Activated gamma-delta T cell (primary cell): ENCODE results near the gene TP53INP2.
"Not testable (repeated sequence)": the region's sequence is repeated elsewhere in the genome, so short reads cannot be mapped to it uniquely, and the experiment has no call there.

Source experiments
- DNase-seq: peaks from one replicate; lab custom pipeline; 2025; lab: John Stamatoyannopoulos, UW

Gene TP53INP2

DNA sequence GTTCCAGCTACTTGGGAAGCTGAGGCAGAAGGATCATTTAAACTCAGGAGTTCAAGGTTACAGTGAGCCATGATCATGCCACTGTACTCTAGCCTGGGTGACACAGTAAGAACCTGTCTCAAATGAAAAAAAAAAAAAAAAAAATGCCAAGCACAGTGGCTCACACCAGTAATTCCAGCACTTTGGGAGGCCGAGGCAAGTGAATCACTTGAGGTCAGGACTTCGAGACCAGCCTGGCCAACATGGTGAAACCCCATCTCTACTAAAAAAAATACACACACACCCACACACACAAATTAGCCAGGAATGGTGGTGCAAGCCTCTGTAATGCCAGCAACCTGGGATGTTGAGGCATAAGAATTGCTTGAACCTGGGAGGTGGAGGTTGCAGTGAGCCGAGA lies 18.4 kb downstream of the TP53INP2 start:
- not testable (repeated sequence) for DNase-seq

DNA sequence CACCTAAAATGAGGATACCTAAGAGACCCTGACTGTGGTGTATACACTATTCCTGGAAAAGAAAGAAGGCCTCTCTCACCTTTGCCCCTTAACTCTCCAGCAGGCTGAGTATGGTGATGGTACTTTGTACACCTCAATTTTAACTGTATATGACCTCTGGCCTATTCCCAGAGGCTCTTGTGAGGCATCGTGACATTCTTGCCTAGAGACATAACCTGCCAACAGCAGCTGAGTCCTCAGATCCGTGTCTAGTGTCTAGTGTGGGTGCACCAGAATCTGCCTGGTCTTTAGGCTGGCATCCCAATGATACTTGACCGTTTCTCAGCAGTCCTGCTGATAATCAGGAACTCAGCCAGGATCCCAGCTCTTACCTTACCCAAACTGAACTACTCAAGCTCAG lies 20.0 kb downstream of the TP53INP2 start:
- DNase-seq, result no peak

DNA sequence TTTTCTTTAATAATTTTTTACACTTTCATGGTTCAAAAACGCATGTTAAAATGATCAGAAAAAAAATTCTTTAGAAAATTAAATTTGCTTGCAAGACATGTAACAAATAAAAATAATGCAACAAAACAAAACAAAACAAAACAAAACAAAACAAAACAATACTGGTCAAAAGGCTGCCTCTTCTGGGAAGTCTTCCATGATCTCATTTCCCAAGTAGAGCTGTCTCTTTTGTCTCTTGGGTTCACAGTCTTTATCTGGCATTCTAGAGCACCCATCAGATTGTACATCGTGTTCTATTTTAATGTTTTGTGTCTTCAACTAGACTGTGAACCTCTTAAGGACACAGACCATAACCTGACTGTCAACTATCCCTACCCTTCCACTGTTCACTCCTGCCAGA lies 25.3 kb downstream of the TP53INP2 start:
- no peak for DNase-seq

DNA sequence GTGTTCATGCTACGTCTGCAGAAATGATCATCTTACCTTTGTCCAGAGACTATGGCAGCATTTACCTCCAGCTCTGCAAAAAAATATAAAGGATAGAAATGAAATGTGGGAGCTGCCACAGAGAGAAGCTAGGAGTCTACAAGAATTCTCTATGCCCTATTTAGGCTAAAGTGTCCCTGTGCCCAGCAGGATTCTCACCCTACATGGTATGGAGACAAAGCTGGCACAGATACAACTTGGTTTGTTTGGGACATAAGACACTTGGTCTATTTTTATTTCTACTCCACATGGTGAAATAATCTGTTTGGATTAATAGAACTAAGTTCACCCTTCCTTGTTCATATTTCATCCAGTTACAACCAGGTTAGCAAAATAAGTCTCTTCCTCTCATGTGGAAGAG lies 28.4 kb downstream of the TP53INP2 start:
- DNase-seq, result no peak

DNA sequence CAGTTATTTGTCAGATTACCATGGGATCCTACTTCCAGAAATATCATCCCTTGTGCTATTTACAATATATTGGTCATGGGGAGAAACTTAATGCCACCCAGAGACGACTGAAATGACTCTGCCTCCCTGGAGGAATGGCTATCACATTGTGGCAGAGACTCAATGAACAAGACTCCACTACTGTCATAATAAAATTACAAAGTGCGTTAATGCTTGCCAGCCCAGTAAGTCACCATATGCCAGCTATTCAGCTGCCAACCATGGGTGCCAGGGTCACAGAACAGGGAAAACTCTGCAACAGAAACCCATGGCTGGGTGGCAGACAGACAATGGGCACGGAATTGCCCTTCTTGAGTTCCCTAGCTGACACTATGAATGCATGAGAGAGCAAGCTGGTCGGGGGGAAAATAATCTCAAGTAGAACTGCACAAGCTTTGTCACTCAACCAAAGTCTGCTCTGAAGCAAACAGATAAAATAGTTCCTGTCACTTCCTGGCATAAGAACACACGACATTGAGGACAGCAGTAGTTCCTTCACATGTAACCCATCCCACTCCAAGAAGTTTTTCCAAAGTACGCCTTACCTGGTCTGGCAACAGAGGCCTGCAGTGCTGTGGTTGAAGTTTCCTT lies 32.1 kb downstream of the TP53INP2 start:
- no peak for DNase-seq

DNA sequence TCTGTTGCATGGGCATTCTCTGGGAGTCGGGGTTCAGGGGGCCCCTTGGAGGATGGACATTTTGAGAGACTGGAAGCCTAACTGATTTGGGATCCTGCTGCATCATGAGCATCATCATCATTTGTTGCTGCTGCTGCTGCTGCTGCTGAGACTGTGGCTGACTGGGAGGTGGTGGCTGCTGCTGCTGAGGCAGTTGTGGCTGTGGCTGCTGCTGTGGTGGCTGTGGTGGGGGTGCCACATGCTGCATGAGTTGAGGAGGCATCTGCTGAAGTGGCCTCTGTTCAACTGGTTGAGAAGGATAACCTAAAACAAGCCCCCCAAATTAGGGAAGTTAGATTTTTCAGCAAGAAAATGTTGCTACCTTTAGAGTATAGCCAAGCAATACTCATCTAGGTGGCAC lies 38.9 kb downstream of the TP53INP2 start:
- DNase-seq, result no peak

DNA sequence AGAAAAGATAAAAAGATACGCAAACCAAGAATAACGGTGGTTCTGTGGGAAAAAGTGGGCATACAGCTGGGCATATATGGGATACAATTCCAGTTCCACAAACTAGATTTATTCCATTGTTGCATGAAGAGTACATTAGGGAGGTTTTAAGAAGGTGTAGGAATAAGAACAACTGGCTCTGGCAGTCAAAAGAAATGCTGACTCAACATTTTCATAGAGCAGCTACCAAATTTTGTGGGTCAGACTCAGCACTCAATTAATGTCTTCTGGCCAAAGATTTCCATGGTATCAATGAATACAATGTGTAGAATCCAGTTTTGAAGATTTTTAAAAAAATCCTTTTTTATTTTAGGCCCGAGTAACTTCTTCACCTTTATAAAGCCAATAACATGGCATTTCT lies 40.2 kb downstream of the TP53INP2 start:
- no peak for DNase-seq

DNA sequence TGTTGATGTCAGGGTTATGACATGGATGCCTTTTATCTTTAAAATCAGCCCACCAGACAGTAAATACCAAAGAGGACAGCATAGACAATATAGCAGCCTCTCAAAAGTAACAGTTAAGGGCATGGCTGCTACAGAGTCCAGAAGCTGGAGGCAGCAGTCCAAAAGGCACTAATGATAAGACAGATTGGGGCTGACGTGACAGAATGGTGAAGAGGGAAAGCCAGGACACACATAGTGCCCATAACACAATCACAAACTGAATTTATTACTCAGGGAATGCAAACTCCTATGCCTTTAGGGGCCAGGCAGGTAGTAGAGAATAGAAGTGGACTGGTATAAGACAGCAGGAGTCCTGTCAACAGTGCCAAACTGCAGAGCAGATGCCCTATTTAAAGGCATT lies 40.7 kb downstream of the TP53INP2 start:
- no peak for DNase-seq

DNA sequence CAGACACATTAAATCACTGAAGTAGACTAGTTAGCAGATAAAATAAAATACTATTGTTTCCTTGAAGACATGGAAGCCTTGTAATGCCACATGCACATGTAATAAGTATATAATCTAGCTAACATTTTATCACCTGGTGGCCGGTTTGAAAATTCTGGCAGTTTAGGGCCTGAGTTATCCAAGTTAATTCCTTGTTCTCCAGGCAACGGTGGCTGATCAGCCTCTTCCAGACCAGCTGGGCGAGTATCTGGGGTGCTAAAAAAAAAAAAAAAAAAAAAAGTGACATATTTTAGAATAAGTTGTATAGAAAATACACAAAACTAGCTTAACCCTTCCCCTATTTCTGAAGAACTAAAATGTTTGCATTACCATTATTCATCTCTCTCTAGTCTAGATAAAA lies 42.5 kb downstream of the TP53INP2 start:
- DNase-seq, result no peak

DNA sequence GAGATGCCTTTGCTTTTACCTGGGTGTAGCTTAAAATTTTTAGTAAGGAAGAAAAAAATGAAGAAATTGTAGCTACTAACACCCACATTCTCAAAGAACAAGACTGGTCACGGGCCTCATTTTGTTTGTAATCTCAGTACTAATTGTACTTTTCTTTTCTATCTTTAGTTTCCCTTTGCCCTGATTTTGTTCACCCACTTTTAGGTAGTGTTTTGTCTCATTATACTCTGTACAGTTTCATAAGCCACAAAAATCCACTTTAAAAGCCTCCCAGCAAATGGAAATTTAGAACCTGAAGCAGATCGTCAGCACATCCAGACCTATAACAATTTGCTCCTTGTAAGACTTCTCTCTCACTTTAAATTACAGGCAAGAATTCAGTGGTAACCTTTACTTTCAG lies 43.3 kb downstream of the TP53INP2 start:
- DNase-seq, result no peak

DNA sequence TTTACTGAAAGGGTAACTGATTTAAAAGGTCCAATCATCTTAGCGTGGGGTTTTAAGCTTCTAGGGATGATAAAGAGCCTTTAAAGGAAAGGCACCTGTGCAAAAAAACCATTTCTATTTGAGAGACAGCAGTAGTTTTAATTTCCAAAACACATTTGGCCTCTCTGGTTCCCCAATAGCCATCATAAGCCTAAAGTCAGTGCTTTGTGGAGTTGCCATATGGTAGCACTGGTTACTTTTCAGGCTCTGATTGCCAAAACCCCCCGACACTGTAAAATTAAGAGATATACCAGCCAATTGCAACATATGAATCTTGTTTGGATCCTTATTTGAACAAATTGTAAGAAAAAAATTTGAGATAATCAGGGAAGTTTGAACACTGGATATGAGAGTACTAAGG lies 44.6 kb downstream of the TP53INP2 start:
- DNase-seq, result no peak

DNA sequence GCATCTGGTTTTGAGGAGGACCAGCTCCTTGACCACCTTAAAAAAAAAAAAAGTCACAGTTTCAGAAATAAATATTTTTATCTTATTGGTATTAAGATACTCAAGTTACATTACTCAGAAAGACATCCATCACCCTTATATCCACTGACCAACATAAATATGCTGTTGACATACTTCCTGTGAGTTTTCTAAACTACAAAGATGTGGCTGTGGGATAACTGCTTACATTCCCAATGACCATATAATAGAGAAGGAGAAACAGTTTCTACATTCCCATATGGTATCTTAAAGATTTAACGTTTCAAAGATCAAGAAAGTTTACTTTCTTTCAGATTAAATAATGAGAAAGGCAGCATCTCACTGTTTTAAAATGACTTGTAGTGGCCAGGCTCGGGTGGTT lies 46.3 kb downstream of the TP53INP2 start:
- DNase-seq, result no peak

DNA sequence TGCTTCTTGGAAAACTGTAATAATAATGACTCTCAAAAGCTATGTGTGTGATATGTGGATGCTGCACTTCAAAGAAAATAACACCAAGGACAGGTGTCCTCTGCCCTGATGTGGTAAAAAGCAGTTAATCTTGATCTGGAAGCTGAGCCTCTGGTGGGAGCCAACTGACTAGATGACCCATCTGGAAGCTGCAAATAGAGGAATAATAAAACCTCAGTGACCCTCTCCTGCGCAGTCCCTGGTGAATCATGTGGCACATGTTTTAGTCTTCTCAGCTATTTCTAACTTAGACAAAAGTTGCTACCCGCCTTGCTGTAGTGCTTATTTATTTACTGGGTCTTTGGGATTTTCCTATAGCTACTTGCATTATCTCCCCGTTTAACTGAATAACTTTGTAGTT lies 47.3 kb downstream of the TP53INP2 start:
- no peak for DNase-seq

DNA sequence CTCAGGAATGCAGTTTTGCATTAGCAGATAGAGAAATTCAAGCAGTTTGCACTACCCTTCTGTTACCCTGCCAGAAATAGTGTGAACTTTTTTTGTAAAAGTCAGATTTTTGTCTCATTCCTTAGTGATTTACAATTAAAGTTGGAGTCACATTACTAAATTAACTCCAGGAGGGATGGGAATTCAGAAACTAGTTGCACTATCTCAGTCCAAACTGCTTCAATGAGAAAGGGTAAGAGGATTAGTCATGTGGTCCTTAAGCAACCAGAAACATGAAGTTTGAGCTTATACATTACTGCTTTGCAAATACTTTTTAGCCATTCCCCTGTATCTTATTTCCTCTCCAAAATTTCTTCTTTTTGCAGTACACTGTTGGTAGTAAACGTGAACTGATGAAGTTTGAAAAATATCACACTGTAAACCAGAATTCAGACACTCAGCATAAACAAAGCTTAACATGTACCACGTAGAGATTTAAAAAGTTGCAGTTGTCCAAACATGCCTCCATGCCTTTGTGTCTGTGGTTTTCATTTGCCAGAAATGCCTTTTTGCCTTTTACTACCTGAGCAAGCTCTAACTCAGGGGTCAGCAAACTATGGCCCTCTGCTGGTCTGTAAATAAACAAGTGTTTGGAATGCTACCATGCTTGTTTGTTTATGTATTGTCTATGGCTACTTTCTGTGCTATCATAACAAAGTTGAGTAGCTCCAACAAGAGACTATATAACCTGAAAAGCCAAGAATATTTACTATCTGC lies 49.7 kb downstream of the TP53INP2 start:
- DNase-seq, result no peak

DNA sequence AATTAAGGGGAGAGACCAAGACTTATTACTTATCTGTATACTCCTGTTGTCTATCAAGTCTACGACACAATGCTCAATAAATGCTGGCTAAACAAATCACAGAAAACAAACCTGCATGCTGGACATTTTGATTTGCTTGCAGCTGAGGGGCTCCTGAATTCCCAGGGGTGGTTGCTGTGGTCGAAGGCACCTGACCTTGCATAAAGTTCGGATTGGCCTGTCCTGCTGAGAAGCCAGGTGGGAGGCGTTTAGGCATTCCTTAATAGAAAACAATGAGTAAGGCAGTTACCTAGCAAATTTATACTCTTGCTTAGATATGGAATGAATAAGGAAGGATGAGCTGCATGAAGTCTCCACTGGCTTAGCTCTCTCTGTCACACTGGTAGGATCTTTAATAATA lies 50.5 kb downstream of the TP53INP2 start:
- DNase-seq, result no peak

DNA sequence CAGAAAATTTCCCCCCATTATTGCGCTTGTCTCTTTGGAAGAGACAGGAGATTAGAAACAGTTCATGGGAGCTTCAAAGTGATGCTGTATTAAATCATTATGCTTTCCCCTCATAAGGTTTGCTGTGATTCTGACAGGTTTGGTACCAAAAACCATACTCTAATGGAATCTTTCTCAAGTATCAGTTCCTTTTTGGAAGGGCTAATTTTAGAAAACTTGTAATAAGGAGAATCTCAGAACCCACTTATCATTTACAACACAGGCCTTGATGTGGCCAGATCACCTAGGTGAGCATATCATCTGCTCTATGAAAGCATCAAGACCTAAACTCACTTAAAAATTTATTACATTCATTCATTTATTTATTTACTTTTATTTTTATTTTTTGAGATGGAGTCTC lies 51.2 kb downstream of the TP53INP2 start:
- no peak for DNase-seq

DNA sequence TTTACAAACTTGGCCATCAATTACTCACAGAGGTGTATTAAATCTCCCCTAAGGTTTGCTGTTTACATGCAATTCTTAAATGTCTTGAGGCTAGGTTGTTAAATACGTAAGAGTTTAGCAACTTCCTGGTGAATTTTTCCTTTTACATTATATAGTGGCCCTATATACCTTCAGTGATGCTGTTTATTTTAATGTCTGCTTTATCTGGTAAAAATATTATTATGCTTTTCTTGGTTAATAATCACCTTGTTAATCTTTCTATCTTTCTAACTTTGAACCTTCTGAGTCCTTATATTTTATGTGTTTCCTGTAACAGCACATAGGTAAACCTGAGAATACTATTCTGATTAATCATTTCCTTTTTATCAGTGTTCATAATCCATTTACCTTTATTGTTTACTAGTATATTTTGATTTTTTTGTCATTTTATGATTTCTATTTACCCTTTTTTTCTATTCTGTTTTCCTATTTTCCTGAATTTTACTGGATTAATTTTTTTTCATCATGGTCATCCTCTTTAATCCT lies 57.9 kb downstream of the TP53INP2 start:
- no peak for DNase-seq
